LHCN-M2 (cell line): ENCODE measurements around the gene MAP1B. TPM values are rescaled to one million over a fixed set of nuclear protein-coding genes. Genes with fewer than 3 reads are reported as not detected.
A peak's percentile ranks its signal among the peaks of the same experiment; 100 is the strongest.

Source experiments
- DNase-seq: peaks from one replicate; pipeline ENCODE4 v3.0.0-alpha.2; 2012; ENCODE audit warnings: low read depth
- total RNA-seq: library from RNA; depleted of rRNA; stranded (reverse); fragments of >200 nt; gene quantifications from 2 replicates; pipeline ENCODE4 v1.2.3, GENCODE V29; 2014

MAP1B gene
- total RNA-seq, 1 experiment from 2014 or later: 197 TPM

DNA sequence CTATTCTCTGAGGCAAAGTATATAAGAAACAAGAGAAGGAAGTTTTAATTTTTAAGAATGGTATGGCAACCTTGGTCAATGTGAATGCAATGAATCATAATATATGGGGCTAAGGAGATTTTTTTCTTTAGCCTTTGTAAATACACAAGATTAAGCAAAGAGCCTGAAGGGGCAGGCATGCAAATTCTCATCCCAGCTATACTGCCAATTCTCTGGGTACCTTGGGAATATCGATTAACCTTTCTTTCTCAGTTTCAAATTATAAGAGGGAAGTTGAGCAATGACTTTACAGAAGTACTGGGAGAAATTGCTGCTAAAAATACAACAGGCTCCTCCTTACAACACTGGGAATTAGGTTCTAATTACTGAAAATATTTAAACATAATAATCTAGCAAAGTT, 115.2 kb downstream of the MAP1B start:
- no peak for DNase-seq

DNA sequence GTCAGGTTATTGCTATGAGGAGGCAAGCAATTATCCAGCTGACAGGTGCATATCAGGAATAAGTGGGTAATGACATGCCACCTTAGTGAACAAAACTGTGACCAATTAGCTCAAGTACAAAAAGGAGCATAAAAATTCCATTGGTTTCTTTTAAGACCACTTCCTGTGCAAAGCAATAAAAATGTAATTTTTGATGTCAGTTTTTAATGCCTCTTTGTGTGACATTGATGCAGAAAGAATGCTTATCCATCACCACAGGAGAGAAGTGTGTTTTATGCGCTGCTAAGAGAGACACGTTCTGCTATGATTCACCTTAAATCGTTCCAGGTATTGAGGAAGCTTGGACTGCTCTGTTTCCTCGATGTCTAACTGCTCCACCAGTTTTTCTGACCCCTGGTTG, 116.1 kb downstream of the MAP1B start:
- DNase-seq: no peak

DNA sequence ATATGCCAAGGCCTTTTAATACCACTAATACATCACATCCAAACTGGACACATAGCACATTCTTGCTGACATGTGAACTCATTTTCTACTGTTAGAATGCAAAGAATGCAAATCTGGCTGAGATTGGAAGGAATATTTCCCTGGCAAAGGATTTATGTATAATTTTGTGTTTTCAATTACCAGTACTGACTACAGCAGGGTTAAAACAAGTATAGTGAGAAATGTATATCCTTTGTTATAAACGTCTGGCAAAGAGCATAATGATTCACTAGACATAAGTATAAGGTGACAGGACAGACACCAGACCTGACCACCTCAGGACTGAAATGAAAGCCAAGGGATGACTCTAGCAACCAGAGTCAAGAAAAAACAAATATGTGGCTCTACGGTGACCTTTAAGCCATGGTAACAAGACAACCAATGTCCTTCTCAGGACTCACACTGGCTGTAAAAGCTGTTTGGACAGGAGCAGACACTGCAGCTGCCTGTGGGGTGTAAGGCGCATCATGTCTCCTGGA, 117.7 kb downstream of the MAP1B start:
- peak; percentile 44 for DNase-seq

DNA sequence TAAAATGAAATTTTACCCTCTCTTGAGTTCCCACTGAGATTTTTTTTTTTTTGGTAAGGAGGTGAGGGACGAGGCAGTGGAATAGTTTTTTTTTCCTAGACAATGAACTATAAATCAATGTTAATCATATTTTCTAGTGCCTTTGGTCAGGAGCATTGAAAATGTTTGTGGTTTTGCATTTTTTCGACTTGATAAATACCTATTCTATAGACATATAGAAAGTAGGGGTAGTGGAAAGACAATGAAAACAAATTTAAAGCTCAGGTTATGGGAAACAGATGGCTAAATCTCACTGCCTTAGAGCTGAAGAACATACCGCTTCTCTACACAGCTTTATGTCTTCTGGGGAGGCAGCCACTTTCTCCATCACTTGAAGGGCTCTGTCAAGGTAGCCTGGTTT, 118.5 kb downstream of the MAP1B start:
- DNase-seq: no peak

DNA sequence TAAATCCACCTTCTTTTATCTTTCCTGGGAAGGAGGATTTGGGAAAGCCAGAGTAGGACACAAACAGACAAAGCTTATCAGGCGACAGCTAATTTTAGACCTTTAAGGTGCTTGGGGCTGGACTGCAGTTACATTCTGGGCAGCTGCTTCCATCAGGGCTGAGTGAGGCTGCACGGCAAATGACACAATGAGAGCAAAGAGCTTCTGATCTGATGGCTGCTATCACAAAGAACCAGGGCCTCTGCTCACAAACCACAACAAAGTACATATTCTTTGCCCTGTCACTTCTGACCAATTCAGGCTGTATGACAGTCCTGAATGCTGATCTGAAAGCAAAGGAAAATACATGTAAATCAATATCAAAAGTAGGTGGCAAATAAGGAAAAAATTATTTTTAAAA, 119.7 kb downstream of the MAP1B start:
- DNase-seq: no peak

DNA sequence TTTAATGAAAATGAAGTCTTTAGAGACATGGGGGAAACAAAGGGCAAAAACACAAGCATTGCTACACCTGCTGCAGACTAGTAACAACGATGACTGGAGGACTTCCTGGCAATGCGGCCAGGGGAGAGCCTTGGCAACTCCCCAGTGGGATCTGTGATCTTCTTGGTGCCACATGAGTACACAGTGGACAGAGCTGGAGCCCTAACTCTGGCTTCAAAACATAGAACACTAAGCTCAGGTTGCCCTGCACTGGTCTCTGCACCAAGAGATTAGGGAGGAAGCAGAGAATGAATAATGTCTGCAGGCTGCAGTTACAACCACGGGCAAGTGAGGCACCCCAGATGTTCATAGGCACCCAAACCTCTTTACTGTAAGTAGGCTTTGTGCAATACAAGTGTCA, 121.7 kb downstream of the MAP1B start:
- no peak for DNase-seq

DNA sequence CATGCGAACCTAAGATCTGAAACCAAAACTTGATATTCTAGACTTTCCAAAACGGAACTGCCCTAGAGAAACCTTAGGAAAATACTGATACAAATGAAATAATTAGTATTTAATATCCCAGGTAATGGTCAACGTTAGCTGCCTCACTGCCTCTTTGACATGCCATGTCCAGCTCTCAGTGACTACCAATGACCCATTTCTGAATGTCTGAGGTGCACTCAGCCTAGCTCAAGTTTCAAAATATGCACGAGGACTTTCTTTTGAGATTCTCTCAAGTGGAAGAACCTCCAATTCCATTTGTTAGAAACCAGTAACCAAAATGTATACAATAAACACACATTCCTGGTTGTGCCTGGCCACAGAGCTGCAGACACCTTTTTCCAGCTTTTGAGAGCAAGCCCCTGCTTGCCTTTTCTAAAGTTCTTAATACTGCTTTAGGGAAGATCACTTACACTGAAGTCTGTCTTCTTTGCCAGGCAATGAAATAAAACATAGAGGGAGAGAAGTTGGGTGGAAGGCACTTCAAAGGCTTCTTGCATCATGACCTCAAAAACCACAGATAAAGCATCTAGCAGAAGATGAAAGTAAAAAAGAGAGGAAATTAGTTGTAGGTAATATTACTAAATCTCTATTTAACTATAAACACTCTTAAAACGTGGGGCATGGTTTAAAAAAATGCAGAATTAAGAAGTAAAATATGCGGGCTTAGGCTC, 124.9 kb downstream of the MAP1B start:
- DNase-seq: no peak

DNA sequence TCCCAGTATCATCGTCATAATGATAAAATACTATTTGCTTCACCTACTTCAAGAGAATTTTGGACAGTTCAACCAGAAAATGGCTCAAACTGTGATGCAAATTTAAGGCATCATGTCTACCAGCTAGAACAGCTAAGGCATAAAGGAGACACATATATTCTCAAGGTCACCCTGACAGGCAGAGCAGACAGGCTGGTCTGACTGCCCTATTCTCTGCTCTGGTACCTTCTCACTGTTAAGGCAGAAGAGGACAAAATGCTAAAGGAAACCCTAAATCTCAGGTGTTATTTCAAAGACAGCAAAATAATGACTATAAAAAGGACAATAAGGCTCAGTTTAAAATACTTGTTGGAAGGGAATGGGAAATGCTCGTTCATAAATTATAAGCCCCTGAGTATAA, 125.6 kb downstream of the MAP1B start:
- no peak for DNase-seq

DNA sequence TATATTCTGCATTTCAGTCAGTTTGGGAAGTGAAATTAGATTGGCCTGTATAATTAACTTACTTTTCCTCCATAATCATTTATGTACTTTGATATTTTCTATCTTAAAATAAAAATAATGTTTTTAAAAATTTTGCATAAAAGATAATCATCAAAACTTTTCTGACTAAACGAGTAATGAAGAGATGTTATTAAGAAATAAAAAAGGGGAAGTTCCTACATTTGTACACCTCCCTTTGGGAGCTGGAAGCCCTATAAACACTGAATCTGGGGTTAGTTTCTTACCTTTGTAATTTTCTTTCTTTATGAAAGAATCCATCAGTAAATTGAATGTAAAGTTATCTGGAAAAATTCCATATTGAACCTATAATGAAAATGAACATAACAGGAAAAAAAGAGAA, 126.6 kb downstream of the MAP1B start:
- no peak for DNase-seq

DNA sequence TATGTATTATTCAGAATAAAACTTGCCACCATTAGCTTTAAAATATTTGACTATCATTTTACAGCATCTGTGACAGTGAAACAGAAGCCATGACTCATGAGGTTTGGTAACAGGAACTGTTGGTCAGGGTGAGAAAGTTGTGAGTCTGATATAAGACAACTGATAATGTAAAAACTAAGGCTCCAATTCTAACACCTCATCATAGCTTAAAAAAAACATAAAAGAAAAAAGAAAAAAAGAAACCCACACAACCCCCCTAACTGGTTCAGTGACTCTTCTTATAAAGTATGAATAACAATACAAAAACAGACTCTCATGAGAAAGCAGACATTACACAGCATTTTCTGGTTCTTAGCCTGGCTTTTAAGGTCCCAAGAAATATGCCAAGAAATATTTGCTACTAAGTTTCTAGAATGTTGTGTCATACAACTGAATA, 127.0 kb downstream of the MAP1B start:
- peak; percentile 88 for DNase-seq

DNA sequence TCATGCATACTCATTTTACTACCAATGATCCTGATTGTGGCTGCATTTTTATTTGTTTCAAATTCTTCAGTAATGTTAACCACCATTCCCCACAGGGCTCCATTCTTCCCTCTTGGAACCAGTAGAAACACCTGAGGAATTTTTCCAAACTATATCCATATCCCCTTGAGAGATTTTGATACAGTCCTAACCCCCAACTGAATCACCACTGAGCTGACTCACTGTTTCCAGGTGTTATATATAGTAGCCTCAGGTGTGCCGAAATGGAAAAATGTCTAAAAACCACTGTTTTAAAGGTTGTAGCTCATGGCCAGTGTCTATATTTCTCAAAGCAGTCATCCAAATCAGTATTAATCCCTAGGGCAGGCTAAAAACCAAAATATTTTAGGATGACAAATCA, 127.6 kb downstream of the MAP1B start:
- DNase-seq: no peak

DNA sequence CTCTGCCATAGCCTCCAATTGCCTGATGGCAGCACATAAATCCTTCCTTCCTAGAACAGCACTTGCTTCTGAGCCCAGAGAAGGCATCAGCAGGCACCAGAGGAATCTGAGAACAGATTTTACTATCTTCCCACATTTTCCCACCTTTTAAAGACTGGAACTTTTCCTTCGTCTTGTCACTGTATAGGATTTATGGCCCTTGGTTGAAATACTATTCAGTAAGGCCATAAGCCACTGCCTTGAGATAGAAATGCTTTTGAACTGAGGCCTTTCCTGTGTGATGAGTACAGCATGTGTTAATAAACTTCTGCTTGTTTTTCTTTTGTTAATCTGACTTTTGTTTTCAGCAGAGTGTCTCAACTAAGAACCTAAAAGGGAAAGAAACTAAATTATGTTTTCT, 128.4 kb downstream of the MAP1B start:
- DNase-seq: no peak

DNA sequence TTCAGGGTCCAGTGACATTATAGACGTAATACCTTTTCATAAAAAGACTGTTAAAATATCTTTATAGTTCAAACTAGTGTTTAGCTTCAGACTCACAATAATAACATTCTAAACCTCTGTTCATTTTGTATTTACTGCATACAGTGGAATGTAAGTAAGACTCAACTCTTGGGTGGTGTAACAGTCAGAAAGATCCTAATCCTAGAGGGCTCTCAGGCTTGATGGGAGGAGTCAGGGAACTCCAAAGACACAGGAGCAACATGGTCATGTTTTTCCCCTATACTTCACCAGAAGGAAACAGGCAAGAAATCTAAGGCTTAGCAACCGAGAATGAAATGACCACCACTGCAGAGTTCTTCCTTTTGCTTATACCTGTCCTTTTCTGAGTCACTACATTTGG, 130.1 kb downstream of the MAP1B start:
- no peak for DNase-seq

DNA sequence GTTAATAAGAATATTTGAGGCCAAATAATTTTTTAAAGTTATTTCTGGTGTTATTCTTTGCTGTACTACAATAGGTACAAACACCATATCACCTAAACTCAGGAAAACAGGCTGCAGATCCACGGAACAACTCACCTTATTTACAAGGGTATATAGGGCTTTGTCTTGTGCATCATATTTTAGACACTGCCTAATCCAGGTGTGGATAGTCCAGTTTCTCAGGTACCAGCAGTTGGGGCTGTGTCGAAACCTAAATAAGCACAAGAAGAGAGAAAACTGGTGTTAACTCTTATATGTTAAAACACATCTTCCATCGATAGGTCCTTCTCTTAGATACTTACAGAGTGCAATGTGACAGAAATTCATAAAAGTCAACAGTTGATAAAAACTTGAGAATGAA, 130.6 kb downstream of the MAP1B start:
- DNase-seq: no peak

DNA sequence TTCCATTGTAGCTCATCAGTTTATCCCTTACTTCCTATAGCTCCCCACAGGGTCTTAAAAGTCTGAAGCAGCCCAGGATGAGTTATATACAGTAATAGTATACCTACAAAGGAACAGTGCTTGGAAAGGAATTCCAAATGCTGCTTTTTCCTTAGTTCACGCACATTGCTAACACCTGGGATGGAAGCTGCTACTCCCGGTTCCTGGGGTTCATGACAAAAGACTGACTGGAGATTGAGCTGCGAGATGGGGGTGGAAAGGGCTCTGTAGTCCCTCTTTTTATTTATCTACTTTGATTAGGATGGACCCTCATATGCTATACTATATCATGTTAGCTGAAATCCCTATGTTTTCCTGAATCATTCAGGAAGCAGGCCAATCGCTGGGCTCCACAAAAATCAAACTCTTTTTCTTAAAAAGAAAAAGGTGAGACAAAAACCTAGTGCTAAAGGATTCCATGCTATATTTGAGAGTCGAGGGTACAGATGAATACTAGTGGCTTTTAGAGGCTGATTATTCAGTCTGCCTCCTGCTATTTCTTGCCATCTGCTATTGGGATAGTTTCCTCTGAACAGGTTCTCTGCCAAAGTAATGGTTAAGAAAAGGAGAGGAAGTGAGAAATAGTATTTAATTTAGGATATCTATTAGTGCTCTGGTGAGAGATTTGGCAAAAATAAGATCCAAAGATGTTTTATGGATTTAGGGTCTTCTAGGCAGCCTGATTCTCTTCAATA, 131.6 kb downstream of the MAP1B start:
- no peak for DNase-seq

DNA sequence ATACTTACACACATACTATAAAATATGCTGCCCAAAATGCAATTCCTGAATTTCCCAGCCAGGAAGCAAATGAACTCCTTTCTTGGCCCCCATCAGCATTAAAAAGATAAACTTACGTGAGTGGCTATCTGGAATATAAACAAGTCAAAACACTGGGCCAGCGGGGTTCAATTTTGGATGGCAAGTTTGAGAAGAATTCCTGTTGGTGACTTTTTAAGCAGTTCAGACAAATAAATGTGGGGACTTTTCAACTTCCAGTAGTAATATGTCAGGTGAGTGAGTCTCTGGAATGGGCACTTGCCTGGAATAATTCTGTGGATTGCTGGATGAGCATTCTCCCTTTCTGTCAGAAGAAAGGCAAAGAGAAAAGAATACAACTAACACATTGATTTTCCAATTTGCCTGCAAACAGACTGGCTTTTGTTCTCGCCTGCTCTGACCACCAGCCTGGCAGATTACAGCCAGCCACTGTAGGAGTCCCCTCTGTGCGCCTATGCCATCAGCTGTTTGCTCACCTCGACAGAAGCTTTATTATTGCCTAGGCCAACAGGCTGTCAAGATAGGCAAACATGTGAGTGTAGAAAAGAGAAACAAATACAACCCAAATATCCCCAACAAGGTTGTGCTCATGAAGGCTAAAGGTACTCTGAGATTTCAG, 134.2 kb downstream of the MAP1B start:
- DNase-seq: no peak

DNA sequence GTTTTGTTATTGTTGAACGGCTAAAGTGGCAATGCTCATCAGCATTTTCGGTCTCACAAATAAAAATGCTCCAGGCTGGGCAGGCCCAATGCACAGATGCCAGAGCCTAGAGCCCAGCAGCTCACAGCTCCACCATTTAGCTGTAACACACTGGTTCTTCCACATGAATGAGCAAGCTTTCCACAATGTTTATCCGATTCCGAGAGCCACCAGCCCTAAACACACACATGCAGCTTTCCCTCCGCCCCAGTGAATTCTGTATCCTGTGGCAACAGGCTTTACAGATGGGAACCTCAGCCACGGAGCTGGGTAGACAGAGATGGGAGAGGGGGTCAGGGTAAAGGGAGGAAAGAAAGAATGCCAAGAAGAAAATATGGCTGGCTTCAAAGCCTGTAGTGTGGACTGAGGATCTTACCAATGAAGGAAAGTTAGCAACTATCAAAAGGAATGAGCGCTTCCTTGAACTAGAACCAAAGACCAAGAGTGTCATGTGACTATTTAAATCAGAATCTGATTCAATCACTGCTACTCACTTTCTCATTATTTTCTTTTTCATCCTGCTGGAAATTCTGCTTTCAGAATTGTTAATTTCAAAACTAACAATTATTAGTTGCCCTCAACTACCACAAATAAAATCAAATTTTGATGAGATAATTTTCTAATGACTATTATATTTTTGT, 135.7 kb downstream of the MAP1B start:
- no peak for DNase-seq

DNA sequence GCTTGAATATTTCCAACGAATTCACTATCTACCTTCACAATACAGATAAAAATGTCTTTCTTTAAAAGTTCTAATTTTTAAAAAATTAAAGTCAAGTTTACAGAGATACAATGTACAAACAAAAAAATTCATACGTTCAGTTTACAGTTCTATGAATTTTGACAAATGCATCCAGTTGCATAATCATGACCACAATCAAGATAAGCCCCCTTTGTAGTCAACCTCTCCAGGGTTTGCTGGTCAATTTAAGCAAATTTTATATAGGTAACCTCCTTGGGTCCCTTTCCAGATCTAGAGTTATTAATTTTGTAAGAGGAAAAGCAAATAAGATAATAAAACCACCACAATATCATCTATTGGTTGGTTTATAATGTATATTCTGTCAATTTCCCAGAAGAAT, 136.4 kb downstream of the MAP1B start:
- DNase-seq: no peak

DNA sequence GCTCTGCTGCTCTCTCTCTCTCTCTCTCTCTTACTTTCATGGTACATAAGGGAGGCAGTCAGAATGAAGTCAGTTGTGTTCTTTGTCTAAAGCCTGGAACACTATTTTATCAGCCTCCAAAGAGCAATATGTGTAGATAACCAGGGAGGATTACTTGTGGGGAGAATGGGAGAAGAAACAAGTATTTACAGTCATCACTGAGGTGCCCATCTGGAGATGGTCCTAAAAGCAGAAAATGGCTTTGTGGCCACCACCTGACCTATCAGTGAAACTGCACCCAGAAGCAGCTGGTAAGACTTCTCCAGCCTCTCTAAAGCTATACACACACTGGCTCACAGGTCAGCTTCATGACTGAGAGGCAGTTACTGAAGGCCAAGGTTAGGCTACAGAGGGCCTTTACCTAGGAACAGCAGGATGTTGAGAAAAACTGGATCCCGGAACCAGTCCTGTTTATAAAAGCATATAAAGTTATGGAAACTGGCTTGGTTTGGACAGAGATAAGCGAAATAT, 137.6 kb downstream of the MAP1B start:
- peak; percentile 74 for DNase-seq

DNA sequence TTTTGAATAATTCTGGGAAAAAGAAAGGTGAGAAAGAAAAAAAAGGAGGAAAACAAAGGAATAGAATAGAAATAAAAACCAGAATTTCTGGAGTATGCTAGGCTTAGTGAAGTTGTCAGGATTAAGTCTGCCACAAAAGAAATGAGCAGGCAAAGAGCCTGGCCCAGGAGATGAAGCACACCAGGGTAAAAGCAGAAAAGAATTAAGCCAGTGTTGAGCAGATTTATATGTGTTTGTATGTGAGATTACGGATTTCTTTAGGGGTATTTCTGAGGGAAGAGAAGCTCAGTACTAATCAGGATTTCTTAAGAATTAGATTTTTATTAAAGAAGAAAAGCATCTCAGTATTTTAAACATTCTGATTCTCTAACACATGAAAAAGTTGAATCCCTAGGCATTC, 138.3 kb downstream of the MAP1B start:
- no peak for DNase-seq

DNA sequence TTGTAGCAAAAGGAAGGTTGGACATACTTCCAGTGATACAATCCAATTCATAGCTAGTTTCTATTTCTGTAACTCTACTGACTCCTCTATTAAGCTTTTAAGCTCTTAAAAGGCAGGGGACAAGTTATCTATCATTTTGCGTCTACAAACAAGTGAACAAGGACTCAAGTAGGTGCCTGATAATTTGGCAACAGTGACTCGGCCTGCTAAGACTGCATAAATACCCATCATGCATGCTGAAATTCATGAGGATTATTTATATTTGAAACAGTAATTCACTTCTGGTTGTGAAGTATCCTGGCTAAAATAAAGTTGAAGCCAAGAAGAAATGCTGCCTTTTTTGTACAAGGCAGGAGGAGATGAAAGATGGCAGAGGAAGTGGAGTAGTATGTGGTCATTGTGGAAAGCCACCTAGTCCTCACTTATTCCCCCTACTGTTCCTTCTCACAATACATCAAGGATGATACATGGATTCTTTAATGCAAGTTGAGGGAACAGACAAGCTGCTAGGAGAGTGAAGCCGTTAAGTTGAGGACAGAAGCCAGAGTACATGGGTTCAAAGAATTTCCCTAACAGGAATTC, 138.8 kb downstream of the MAP1B start:
- peak; percentile 17 for DNase-seq
